Fibroblast of lung (primary cell): ENCODE data around the gene PAK3. TPM values are rescaled to one million over a fixed set of nuclear protein-coding genes. Genes with fewer than 3 reads are reported as not detected.
A peak's percentile ranks its signal among the peaks of the same experiment; 100 is the strongest.

Experiments used
- DNase-seq, 2 donors: peaks; one replicate each; pipeline versions ENCODE4 v3.0.0 to v3.0.0-alpha.2; 2010; ENCODE audit warnings: low read depth in 2 of 2
- H2AFZ ChIP-seq: 2 replicates; pipeline ENCODE4 v1.5.1; 2012; ENCODE audit warnings: low read length, control low read depth, inconsistent platforms
- H3K27ac ChIP-seq: 2 replicates; pipeline ENCODE4 v1.5.1; 2011; ENCODE audit warnings: low read length, control low read depth; ENCODE audit not compliant: insufficient read depth
- H3K27me3 ChIP-seq: 2 replicates; pipeline ENCODE4 v1.5.1; 2011; ENCODE audit warnings: mild to moderate bottlenecking, low read length; ENCODE audit not compliant: control insufficient read depth, insufficient read depth
- H3K36me3 ChIP-seq: 2 replicates; pipeline ENCODE4 v1.5.1; 2011; ENCODE audit warnings: low read length; ENCODE audit not compliant: control insufficient read depth, insufficient read depth
- H3K4me1 ChIP-seq: 2 replicates; pipeline ENCODE4 v1.5.1; 2011; ENCODE audit warnings: low read length; ENCODE audit not compliant: control insufficient read depth, insufficient read depth; ENCODE audit errors: extremely low read depth
- H3K4me2 ChIP-seq: 2 replicates; pipeline ENCODE4 v1.5.1; 2011; ENCODE audit warnings: low read length, control low read depth; ENCODE audit not compliant: insufficient read depth; ENCODE audit errors: extremely low read depth
- H3K4me3 ChIP-seq, 4 experiments: fragments of 200-600 bp in 1 of 4; sonication (generic) in 1 of 4; replicated peaks in 1 of 4; 2 replicates each; pipeline ENCODE4 v1.5.1; 2011 to 2016; ENCODE audit warnings: low read length in 4 of 4, low read depth in 3 of 4, mild to moderate bottlenecking in 3 of 4, control low read depth in 2 of 4, inconsistent platforms in 1 of 4, mixed read lengths in 1 of 4; ENCODE audit not compliant: insufficient read depth in 1 of 4; ENCODE audit errors: control extremely low read depth in 1 of 4
- H3K79me2 ChIP-seq: 2 replicates; pipeline ENCODE4 v1.5.1; 2012; ENCODE audit warnings: mild to moderate bottlenecking, low read length, inconsistent platforms; ENCODE audit not compliant: control insufficient read depth, insufficient read depth
- H3K9ac ChIP-seq: 2 replicates; pipeline ENCODE4 v1.5.1; 2011; ENCODE audit warnings: mild to moderate bottlenecking, low read length, control low read depth; ENCODE audit not compliant: insufficient read depth
- H3K9me3 ChIP-seq: 2 replicates; pipeline ENCODE4 v1.5.1; 2012; ENCODE audit warnings: low read depth, low read length; ENCODE audit not compliant: control insufficient read depth, insufficient read depth
- H4K20me1 ChIP-seq: 2 replicates; pipeline ENCODE4 v1.5.1; 2011; ENCODE audit warnings: low read length; ENCODE audit not compliant: control insufficient read depth, insufficient read depth; ENCODE audit errors: extremely low read depth
- CTCF ChIP-seq, 2 donors: IDR thresholded peaks in 1 of 2; conservative IDR thresholded peaks in 1 of 2; 1 replicate in 1 of 2; 2 replicates in 1 of 2; pipeline ENCODE4 v1.5.1; 2011 to 2012; ENCODE audit warnings: low read length in 2 of 2, control low read depth in 1 of 2, inconsistent platforms in 1 of 2, low read depth in 1 of 2, mild to moderate bottlenecking in 1 of 2
- EZH2 ChIP-seq: IDR thresholded peaks from 2 replicates; pipeline ENCODE4 v1.5.1; 2012; ENCODE audit warnings: low read length, control low read depth, mild to moderate bottlenecking; ENCODE audit errors: missing control alignments
- polyA plus RNA-seq, 2 donors: library from polyadenylated mRNA; depleted of rRNA in 1 of 2; stranded (reverse) in 1 of 2; unstranded in 1 of 2; fragments of >200 nt; gene quantifications; 2 replicates each; pipeline ENCODE4 v1.2.1, GENCODE V29; 2011 to 2012; ENCODE audit warnings: missing spikeins in 1 of 2
- total RNA-seq: library from RNA; depleted of rRNA; stranded (reverse); fragments of >200 nt; gene quantifications from 2 replicates; pipeline ENCODE4 v1.2.1, GENCODE V29; 2014

PAK3 gene
- total and polyA plus RNA-seq, 2 donors (not counting 1 experiment from before 2014, with no cell fraction given): 0.19 to 2.0 TPM

GRCh38 chrX:111168314-111168713, 72.3 kb downstream of the PAK3 start:
- no peak overlapping the region for H3K27ac ChIP-seq
- H2AFZ ChIP-seq: no peak overlapping the region
- no peaks in the 10 kb centered on the region for H3K79me2 ChIP-seq
- H4K20me1 ChIP-seq: no peaks in the 10 kb centered on the region
- no peaks in the 10 kb centered on the region for H3K9me3 ChIP-seq
- no peaks in the 10 kb centered on the region for H3K36me3 ChIP-seq
- TF ChIP-seq EZH2 (no peak), CTCF (conservative IDR thresholded peaks at IDR 0.05 in 1 of 2, IDR thresholded peaks at IDR 0.05 in 1 of 2; ENCODE audit: low read depth in 1 of 2, low read length in 2 of 2) (no peak)
- H3K4me2 ChIP-seq: no peak overlapping the region
- no peaks in the 10 kb centered on the region for H3K27me3 ChIP-seq
- DNase-seq: peak; percentile 0 to 10
- H3K4me1 ChIP-seq: no peaks in the 10 kb centered on the region
- no peak overlapping the region for H3K4me3 ChIP-seq
- H3K9ac ChIP-seq: no peak overlapping the region

- Histone ChIP-seq H3K4me1 (no peaks in the 10 kb centered on the region), H3K27ac (no peak overlapping the region), H3K9ac (no peak overlapping the region), H3K79me2 (no peaks in the 10 kb centered on the region), H3K9me3 (no peaks in the 10 kb centered on the region), H3K4me3 (no peak overlapping the region), H3K36me3 (no peaks in the 10 kb centered on the region), H2AFZ (no peak overlapping the region), H3K4me2 (no peak overlapping the region), H3K27me3 (no peaks in the 10 kb centered on the region), H4K20me1 (no peaks in the 10 kb centered on the region)
- no peak for DNase-seq
- TF ChIP-seq EZH2: no peak
- TF ChIP-seq CTCF (conservative IDR thresholded peaks at IDR 0.05 in 1 of 2, IDR thresholded peaks at IDR 0.05 in 1 of 2; ENCODE audit: low read depth in 1 of 2, low read length in 2 of 2): no peak
These were observed 73.2 kb downstream of the PAK3 start for GRCh38 chrX:111169141-111169540.

GRCh38 chrX:111170017-111170416, 74.0 kb downstream of the PAK3 start:
- H3K4me1 ChIP-seq: no peaks in the 10 kb centered on the region
- no peaks in the 10 kb centered on the region for H4K20me1 ChIP-seq
- no peak overlapping the region for H3K9ac ChIP-seq
- no peak overlapping the region for H3K27ac ChIP-seq
- no peak overlapping the region for H3K4me3 ChIP-seq
- H3K4me2 ChIP-seq: no peak overlapping the region
- H3K9me3 ChIP-seq: no peaks in the 10 kb centered on the region
- no peaks in the 10 kb centered on the region for H3K27me3 ChIP-seq
- TF ChIP-seq EZH2: no peak
- TF ChIP-seq CTCF (conservative IDR thresholded peaks at IDR 0.05 in 1 of 2, IDR thresholded peaks at IDR 0.05 in 1 of 2; ENCODE audit: low read depth in 1 of 2, low read length in 2 of 2): no peak
- no peaks in the 10 kb centered on the region for H3K79me2 ChIP-seq
- H2AFZ ChIP-seq: no peak overlapping the region
- no peaks in the 10 kb centered on the region for H3K36me3 ChIP-seq
- DNase-seq: peak; percentile 0 to 19
